MM.1S (cell line): ENCODE results near the gene WDSUB1.
A peak's percentile ranks its signal among the peaks of the same experiment; 100 is the strongest.

Experiments used
- DNase-seq: peaks from one replicate; pipeline ENCODE4 v3.0.0-alpha.2; 2015
- H2AFZ ChIP-seq: fragments of 300-600 bp; sonication (generic); 2 replicates; pipeline ENCODE4 v1.6.0; 2016; ENCODE audit warnings: antibody characterized with exemption, low read length
- H3F3A ChIP-seq: fragments of 300-600 bp; sonication (generic); 2 replicates; pipeline ENCODE4 v1.6.1; 2016; ENCODE audit warnings: mild to moderate bottlenecking, antibody characterized with exemption, low read length, moderate library complexity, mixed read lengths; ENCODE audit not compliant: insufficient read depth
- H3K27ac ChIP-seq: fragments of 300-600 bp; sonication (generic); 2 replicates; pipeline ENCODE4 v1.5.1; 2016; ENCODE audit warnings: mild to moderate bottlenecking, low read length
- H3K27me3 ChIP-seq: fragments of 300-600 bp; sonication (generic); replicated peaks from 2 replicates; pipeline ENCODE4 v1.6.0; 2016; ENCODE audit warnings: low read length; ENCODE audit not compliant: insufficient read depth
- H3K36me3 ChIP-seq: fragments of 300-600 bp; sonication (generic); replicated peaks from 2 replicates; pipeline ENCODE4 v1.6.1; 2016; ENCODE audit warnings: mild to moderate bottlenecking, low read length, mixed read lengths; ENCODE audit not compliant: insufficient read depth
- H3K4me1 ChIP-seq: fragments of 300-600 bp; sonication (generic); 2 replicates; pipeline ENCODE4 v1.6.1; 2016; ENCODE audit warnings: low read length, mixed read lengths
- H3K4me2 ChIP-seq: fragments of 300-600 bp; sonication (generic); 2 replicates; pipeline ENCODE4 v1.6.0; 2016; ENCODE audit warnings: low read depth, low read length
- H3K4me3 ChIP-seq: fragments of 300-600 bp; sonication (generic); 2 replicates; pipeline ENCODE4 v1.5.1; 2016; ENCODE audit warnings: low read length, mixed read lengths
- H3K79me2 ChIP-seq: fragments of 300-600 bp; sonication (generic); 2 replicates; pipeline ENCODE4 v1.6.1; 2016; ENCODE audit warnings: mixed run types, low read length, mixed read lengths
- H3K9ac ChIP-seq: fragments of 300-600 bp; sonication (generic); 2 replicates; pipeline ENCODE4 v1.6.1; 2016; ENCODE audit warnings: low read length, mixed read lengths
- H3K9me2 ChIP-seq: fragments of 300-600 bp; sonication (generic); replicated peaks from 2 replicates; pipeline ENCODE4 v1.6.1; 2016; ENCODE audit warnings: mild to moderate bottlenecking, low read length, mixed read lengths; ENCODE audit not compliant: insufficient read depth
- H3K9me3 ChIP-seq: fragments of 300-600 bp; sonication (generic); replicated peaks from 2 replicates; pipeline ENCODE4 v1.6.1; 2016; ENCODE audit warnings: mild to moderate bottlenecking, low read length, mixed read lengths; ENCODE audit not compliant: insufficient read depth
- H4K20me1 ChIP-seq: fragments of 300-600 bp; sonication (generic); 2 replicates; pipeline ENCODE4 v1.6.1; 2016; ENCODE audit warnings: mild to moderate bottlenecking, low read length, moderate library complexity, mixed read lengths; ENCODE audit not compliant: insufficient read depth
- EZH2 ChIP-seq: fragments of 300-600 bp; sonication (generic); optimal IDR thresholded peaks from 2 replicates; pipeline ENCODE3; 2017; ENCODE audit warnings: low read depth, mild to moderate bottlenecking, antibody characterized with exemption, low read length, mixed read lengths
- EZH2phosphoT487 ChIP-seq: fragments of 300-600 bp; sonication (generic); IDR thresholded peaks from 2 replicates; pipeline ENCODE4 v1.6.1; 2018; ENCODE audit warnings: antibody characterized with exemption, low read length
- TF ChIP-seq, protein P1 (sequence below): fragments of 300-600 bp; sonication (generic); IDR thresholded peaks from 2 replicates; pipeline ENCODE4 v1.5.1; 2016; ENCODE audit warnings: antibody characterized with exemption, low read length, mixed read lengths

The WDSUB1 gene, protein sequence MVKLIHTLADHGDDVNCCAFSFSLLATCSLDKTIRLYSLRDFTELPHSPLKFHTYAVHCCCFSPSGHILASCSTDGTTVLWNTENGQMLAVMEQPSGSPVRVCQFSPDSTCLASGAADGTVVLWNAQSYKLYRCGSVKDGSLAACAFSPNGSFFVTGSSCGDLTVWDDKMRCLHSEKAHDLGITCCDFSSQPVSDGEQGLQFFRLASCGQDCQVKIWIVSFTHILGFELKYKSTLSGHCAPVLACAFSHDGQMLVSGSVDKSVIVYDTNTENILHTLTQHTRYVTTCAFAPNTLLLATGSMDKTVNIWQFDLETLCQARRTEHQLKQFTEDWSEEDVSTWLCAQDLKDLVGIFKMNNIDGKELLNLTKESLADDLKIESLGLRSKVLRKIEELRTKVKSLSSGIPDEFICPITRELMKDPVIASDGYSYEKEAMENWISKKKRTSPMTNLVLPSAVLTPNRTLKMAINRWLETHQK

DNA sequence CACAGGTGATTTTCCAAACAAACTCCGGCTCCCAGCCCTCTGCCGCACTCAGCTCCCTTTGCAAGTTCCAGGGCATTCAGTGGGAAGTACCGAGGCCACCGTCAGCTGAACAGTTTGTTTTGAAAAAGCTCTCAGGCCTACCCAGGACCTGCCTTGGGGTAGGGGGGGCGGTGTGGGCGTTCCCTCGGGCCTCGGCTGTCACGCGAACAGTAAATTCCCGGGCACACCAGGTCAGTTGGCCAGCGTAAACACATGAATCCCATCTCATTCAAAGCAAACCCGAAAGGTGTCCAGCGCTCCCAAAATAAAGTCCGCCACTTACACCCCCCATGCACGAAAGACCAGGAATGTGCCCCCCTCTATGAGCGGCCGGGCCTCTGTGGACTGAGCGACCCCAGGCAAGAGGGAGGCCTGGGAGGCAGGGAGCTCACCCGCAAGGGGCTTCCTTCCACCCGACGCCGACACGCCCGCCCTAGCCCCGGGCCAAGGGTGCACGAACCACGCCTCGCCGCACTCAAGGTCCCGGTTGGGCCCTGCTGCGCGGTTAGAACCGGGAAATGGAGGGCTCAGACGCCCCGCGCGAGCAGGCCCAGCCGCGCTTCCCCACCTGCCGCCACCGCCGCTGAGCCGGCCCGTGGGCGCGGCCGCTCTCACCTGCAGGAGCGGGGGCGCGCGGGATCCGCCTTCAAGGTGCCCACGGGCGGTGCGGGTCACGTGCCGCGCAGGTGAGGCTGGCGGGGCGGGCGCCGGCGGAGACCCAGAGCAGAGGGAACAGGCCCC is at the start of gene WDSUB1:
WDSUB1 (minus strand) TSS at position 775 of the 780 bp plus-strand sequence. CDS start 3,634 bp downstream, outside the sequence.
- Histone ChIP-seq H3K9me2 (no peaks in the 10 kb centered on the region), H3K4me1 (peaks cover 28% of the 10 kb centered on the region), H3K4me2 (peak within 1 kb of the TSS; percentile 95), H3K9me3 (no peaks in the 10 kb centered on the region), H3K9ac (peak within 1 kb of the TSS; percentile 77), H3K27ac (peak within 1 kb of the TSS; percentile 74; the same call in 1 of the 2 replicates), H3F3A (peaks cover 3% of the 10 kb centered on the region), H4K20me1 (no peaks in the 10 kb centered on the region), H2AFZ (peak within 1 kb of the TSS; percentile 98), H3K36me3 (0 out of 2 replicates have a peak, but pooled peaks cover 4% of the 10 kb centered on the region), H3K79me2 (peaks cover 43% of the 10 kb centered on the region), H3K27me3 (no peaks in the 10 kb centered on the region), H3K4me3 (peak within 1 kb of the TSS; percentile 89)
- no peak for TF ChIP-seq EZH2
- TF ChIP-seq EZH2phosphoT487: no peak
- TF ChIP-seq, protein P1, sequence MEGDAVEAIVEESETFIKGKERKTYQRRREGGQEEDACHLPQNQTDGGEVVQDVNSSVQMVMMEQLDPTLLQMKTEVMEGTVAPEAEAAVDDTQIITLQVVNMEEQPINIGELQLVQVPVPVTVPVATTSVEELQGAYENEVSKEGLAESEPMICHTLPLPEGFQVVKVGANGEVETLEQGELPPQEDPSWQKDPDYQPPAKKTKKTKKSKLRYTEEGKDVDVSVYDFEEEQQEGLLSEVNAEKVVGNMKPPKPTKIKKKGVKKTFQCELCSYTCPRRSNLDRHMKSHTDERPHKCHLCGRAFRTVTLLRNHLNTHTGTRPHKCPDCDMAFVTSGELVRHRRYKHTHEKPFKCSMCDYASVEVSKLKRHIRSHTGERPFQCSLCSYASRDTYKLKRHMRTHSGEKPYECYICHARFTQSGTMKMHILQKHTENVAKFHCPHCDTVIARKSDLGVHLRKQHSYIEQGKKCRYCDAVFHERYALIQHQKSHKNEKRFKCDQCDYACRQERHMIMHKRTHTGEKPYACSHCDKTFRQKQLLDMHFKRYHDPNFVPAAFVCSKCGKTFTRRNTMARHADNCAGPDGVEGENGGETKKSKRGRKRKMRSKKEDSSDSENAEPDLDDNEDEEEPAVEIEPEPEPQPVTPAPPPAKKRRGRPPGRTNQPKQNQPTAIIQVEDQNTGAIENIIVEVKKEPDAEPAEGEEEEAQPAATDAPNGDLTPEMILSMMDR: no peak
- DNase-seq: peak; percentile 35

DNA sequence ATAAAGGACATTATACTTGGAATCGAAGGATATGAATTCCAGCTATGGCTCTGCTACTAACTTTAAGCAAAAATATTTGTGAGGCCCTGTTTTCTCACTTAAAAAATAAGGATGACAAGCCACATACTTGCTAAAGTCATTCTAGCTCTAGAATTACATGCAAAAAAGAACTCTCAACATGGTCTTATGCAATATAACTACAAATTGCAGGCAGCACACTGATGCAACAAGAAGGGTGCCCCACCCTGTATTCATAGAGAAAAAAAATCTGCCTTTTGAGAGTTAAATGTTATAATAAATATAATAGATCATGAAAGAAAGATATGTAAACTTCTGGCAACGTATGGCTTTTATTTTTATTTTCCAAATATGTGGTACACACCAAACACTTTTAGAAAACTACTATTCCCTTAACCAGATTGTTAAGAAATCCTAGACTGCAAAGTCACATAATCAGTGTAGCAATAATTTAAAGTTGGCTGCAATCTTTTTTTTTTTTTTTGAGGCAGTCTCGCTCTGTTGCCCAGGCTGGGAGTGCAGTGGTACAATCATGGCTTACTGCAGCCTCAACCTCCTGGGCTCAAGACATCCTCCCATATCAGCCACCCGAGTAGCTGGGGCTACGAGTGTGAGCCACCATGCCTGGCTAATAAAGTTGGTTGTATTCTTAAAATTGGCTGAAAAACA is 40.2 kb upstream of the WDSUB1 start:
- H3K9me2 ChIP-seq: no peaks in the 10 kb centered on the region
- H3K27me3 ChIP-seq: no peaks in the 10 kb centered on the region
- H3K27ac ChIP-seq: no peak overlapping the region
- H3K36me3 ChIP-seq: no peaks in the 10 kb centered on the region
- H4K20me1 ChIP-seq: no peaks in the 10 kb centered on the region
- TF ChIP-seq EZH2: no peak
- TF ChIP-seq, protein P1: no peak
- TF ChIP-seq EZH2phosphoT487: no peak
- no peak for DNase-seq
- no peaks in the 10 kb centered on the region for H3F3A ChIP-seq
- H2AFZ ChIP-seq: no peak overlapping the region
- no peak overlapping the region for H3K9ac ChIP-seq
- H3K4me2 ChIP-seq: no peak overlapping the region
- no peaks in the 10 kb centered on the region for H3K9me3 ChIP-seq
- no peaks in the 10 kb centered on the region for H3K4me1 ChIP-seq
- H3K4me3 ChIP-seq: no peak overlapping the region
- H3K79me2 ChIP-seq: no peaks in the 10 kb centered on the region

DNA sequence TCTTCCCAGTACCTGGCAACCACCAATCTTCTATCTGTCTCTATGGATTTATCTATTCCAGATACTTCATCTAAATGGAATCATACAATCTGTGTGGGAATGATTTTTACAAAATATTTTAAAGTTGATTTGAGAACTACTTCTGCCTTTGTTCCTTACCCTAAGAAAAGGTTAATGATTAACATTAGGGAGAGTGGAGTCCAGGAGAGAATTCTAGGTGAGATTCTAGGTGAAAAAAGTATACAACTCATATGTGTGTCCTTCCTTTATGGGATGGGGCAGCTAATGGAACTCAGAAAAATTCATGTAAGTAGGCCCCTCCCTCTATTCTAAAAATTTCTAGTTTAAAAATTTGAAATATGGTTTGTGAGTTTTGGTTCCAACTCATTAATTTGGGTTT is 35.9 kb upstream of the WDSUB1 start:
- DNase-seq: no peak
- Histone ChIP-seq H3K9ac (no peak overlapping the region), H3K4me3 (no peak overlapping the region), H3K4me2 (no peak overlapping the region), H2AFZ (no peak overlapping the region), H3K9me3 (no peaks in the 10 kb centered on the region), H3K27ac (no peak overlapping the region), H3K36me3 (no peaks in the 10 kb centered on the region), H3K4me1 (no peaks in the 10 kb centered on the region), H4K20me1 (no peaks in the 10 kb centered on the region), H3F3A (no peaks in the 10 kb centered on the region), H3K79me2 (no peaks in the 10 kb centered on the region), H3K9me2 (no peaks in the 10 kb centered on the region), H3K27me3 (no peaks in the 10 kb centered on the region)
- TF ChIP-seq EZH2 (no peak), EZH2phosphoT487 (no peak)
- TF ChIP-seq, protein P1: no peak
